NCI-H2029 (cell line): ENCODE results near the gene MID1.
"Not testable (repeated sequence)": the region's sequence is repeated elsewhere in the genome, so short reads cannot be mapped to it uniquely, and the experiment has no call there.

ENCODE experiments used
- DNase-seq: peaks from one replicate; lab custom pipeline; 2025; lab: John Stamatoyannopoulos, UW

Gene MID1

GRCh38 chrX:10617186-10617998 lies 3.0 kb downstream of the MID1 start:
- no peak for DNase-seq

DNA sequence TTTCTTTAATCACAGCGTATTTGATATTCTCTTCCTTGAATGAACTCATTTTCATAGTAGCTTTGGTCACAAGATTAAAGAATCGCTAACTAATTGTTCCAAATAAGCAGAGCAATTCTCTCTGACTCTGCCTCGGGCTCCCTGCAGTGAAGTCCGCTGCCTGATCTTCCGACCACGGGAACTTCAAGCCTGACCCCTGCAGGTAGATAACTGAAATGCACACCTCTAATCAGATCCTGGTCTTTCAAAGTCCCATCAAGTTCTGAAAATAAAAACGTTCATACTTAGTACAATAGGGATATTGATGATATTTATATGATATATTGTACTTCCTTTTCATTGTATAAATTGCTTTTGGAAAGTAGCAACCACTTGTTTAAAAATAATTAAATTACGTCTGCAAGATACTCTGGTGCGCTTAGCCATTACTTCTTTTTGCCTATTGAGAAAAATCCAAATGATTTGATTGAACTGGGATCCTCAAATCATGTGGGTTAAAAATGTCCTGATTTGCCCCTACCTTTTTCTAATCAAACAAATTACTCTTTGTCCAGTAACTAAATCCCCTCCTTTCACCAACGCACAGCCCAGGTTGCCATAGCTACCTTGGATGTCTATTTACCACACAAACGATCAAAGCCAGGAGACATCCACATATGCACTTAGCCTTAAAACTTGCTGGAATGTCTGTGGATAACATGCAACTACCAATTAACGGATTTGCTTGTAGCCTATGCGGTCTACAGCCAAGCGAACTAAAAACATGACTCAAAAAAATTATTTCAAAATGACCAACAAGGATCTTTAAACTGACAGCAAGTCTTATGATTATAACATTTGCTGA lies 4.2 kb downstream of the MID1 start:
- peak; percentile 22 for DNase-seq

- no peak for DNase-seq
These were observed 8.2 kb downstream of the MID1 start for GRCh38 chrX:10612215-10612614.

DNA sequence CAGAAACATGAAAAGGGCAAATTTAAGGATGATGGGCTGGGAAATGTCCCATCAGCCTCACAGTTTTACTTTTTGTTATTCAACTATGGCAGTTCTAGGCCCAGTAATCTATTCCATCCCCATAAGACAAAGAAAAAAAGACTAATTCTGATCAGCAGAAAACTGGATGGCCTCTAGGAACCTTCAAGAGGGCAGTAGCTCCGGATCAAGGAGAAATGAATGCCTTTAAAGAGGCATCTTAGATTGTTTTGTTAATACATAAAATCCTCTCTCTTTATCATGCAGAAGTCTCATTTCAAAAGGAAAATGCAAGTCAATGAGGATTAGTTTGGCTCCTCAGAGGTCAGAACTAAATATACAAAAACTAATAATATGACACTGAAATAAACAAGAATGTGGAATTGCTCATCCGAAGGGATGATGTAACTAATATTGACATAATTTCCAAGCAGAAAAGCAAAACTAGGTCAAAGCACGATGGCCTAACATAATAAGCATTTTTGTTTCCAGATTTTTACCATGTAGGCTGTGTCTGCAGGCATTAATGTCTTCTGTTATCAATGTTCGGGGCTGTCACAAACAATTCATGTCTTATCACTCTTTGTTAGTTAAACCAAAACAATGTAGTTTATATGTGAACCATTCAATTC lies 8.8 kb downstream of the MID1 start:
- no peak for DNase-seq

DNA sequence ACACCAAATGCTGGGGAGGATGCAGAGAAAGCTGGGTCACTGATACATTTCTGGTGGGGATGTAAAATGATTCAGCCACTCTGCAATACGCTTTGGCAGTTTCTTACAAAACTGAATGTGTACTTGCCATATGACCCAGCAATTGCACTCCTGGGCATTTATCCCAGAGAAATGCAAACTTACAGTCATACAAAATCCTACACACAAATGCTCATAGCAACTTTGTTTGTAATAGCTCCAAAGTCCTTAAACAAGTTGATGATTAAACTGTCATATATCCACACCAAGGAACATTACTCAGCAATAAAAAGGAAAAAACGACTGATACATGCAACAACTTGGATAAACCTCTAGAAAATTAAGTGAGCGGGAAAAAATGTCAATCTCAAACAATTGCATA lies 12.3 kb downstream of the MID1 start:
- DNase-seq: no peak

DNA sequence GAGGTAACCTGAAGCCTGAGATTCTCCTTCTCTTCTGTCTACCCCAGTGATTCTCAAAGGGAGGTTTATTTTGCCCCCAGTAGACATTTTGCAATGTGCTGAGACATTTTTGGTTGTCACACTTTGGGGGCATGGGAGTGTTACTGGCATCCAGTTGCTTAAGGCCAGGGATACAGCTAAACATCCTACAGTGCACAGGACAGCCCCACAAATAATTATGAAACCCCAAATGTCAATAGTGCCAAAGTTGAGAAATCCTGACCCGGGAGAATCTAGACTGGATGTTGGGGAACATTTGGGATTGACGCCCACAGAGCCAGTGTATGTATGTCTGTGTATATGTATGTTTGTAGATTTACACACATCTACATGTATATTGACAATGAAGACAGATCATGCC lies 13.2 kb downstream of the MID1 start:
- no peak for DNase-seq

- no peak for DNase-seq
These were observed 16.8 kb downstream of the MID1 start for GRCh38 chrX:10603612-10604011.

GRCh38 chrX:10602646-10603045 lies 17.7 kb downstream of the MID1 start:
- DNase-seq: no peak

DNA sequence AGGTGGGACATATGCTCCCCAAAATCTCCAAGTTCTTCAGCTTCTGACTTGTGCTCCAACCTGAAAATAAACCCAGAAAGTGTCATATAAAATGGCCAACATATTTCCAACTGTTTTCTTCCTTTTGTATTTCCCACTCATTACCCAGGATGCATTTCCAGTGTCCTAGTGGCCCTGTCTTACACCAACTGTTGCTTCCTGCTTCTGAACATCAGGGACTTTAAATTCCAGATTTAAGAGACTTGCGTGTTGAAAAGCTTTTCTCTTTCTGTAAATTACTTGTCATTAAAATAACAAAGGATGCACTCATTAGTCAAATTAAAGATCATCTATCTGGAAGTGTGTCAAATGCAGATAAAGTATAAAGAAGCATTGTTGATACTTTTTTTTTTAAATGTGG lies 19.9 kb downstream of the MID1 start:
- DNase-seq: no peak

- no peak for DNase-seq
These were observed 21.8 kb downstream of the MID1 start for GRCh38 chrX:10598540-10598939.

- no peak for DNase-seq
These were observed 22.5 kb downstream of the MID1 start for GRCh38 chrX:10597871-10598270.

- DNase-seq: no peak
These were observed 28.7 kb downstream of the MID1 start for GRCh38 chrX:10591363-10592335.

DNA sequence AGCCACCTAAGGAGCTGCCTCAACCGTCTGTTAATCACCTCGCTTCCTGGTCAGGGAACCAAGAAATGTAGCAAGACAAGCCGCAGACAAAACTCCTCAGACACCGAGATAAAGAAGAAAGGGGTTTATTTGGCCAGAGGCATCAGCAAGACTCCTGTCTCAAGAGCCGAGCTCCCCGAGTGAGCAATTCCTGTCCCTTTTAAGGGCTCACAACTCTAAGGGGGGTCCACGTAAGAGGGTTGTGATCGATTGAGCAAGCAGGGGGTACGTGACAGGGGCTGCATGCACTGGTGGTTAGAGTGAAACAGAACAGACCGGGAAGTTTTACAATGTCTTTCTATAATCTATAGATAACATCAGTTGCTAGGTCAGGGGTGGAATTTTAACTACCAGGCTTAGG lies 30.6 kb downstream of the MID1 start:
- DNase-seq: not testable (repeated sequence)

DNA sequence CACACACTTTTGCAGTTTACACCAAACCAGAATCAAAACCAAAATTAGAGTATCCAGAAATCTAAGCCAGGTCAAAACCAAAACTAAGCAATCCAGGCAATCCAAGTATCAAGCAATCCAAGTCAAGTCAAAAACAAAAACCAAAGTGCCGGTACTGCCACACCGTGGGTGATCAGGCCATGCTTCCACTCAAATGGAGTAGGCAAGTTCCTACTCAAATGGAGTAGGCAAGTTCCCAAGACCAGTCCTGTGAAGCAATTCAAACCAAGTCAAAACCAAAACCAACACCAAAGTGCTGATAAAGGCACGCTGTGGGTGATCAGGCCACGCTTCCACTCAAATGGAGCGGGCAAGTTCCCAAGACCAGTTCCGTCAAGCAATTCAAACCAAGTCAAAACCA lies 31.3 kb downstream of the MID1 start:
- DNase-seq: no peak

DNA sequence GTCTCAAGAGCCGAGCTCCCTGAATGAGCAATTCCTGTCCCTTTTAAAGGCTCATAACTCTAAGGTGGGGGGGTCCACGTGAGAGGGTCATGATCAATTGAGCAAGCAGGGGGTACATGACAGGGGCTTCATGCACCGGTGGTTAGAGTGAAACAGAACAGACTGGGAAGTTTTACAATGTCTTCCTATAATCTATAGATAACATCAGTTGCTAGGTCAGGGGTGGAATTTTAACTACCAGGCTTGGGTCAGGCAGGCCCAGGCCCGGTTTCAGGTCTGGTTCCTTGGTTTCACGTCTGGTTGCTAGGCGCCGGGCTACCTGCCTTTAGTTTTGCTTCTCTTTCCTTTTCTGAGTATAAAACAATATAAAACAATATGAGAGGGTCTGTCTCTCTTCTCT lies 35.5 kb downstream of the MID1 start:
- DNase-seq: not testable (repeated sequence)

DNA sequence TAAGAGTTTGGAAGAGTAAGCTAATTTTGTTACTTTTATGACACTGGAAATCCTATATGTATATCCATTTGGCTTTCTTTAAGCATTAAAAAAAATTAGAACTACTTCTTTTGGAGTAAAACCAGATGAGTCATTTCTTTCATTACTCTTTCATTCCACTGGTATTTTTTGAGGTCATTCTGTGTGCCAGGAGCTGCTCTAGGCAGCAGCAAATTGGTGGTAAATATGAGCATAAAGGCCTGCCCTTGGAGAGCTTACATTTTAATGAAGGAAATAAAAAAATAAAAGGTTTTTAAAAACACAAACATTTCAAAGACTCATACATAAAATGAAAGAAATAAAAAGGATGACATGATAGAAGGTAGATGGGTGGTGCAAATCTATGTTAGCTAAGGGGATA lies 37.4 kb downstream of the MID1 start:
- DNase-seq: no peak

- DNase-seq: no peak
These were observed 38.1 kb downstream of the MID1 start for GRCh38 chrX:10582215-10582733.

- no peak for DNase-seq
These were observed 41.0 kb downstream of the MID1 start for GRCh38 chrX:10579112-10580011.

GRCh38 chrX:10578527-10578926 lies 41.9 kb downstream of the MID1 start:
- no peak for DNase-seq

GRCh38 chrX:10577853-10578252 lies 42.5 kb downstream of the MID1 start:
- no peak for DNase-seq
